Sigmoid colon (tissue), 4 donors: Measurements from ENCODE around the gene BID.

ENCODE experiments used
- CTCF ChIP-seq, 4 experiments: fragments of 450-650 bp in 3 of 4; fragments of 200-600 bp in 1 of 4; IDR thresholded peaks; one replicate each; pipeline ENCODE4 v1.5.1; 2016 to 2019; ENCODE audit warnings: antibody characterized with exemption in 4 of 4, mild to moderate bottlenecking in 3 of 4, moderate library complexity in 2 of 4
- EP300 ChIP-seq, 4 donors: sonication (generic); formaldehyde crosslinking; IDR thresholded peaks; one replicate each; pipeline ENCODE4 v1.6.1; 2017; ENCODE audit warnings: antibody characterized with exemption in 4 of 4
- POLR2A ChIP-seq, 2 donors: fragments of 450-650 bp; IDR thresholded peaks; one replicate each; pipeline ENCODE4 v1.6.1; 2016; ENCODE audit warnings: antibody characterized with exemption in 2 of 2, mild to moderate bottlenecking in 2 of 2, moderate library complexity in 2 of 2
- POLR2AphosphoS5 ChIP-seq, 4 donors: sonication (generic); formaldehyde crosslinking; IDR thresholded peaks; one replicate each; pipeline ENCODE4 v1.6.1; 2017; ENCODE audit warnings: antibody characterized with exemption in 4 of 4

- TF ChIP-seq CTCF (IDR thresholded peaks at IDR 0.05) (no peak), POLR2AphosphoS5 (IDR thresholded peaks at IDR 0.05) (no peak), EP300 (IDR thresholded peaks at IDR 0.05) (no peak), POLR2A (IDR thresholded peaks at IDR 0.05) (no peak)
These were observed 10.2 kb downstream of the BID start for GRCh38 chr22:17764036-17764435.
